Vagina (tissue), 2 donors: ENCODE measurements around the gene CNNM2. TPM values are rescaled to one million over a fixed set of nuclear protein-coding genes. Genes with fewer than 3 reads are reported as not detected.
"Not testable (repeated sequence)": the region's sequence is repeated elsewhere in the genome, so short reads cannot be mapped to it uniquely, and the experiment has no call there.

Source experiments
- DNase-seq, 2 donors: peaks; one replicate each; pipeline ENCODE4 v3.0.0-alpha.2; 2017; ENCODE audit errors: extremely low spot score in 2 of 2
- H3K27ac ChIP-seq: fragments of 200-600 bp; sonication (generic); one replicate; pipeline ENCODE4 v1.5.1; 2019
- H3K27me3 ChIP-seq: fragments of 200-600 bp; sonication (generic); one replicate; pipeline ENCODE4 v1.5.1; 2019
- H3K36me3 ChIP-seq, 2 donors: fragments of 200-600 bp; sonication (generic); one replicate each; pipeline ENCODE4 v1.5.1; 2017 to 2019
- H3K4me1 ChIP-seq: fragments of 200-600 bp; sonication (generic); one replicate; pipeline ENCODE4 v1.5.1; 2019
- H3K4me3 ChIP-seq, 2 donors: fragments of 200-600 bp; sonication (generic); 1 replicate in 1 of 2; 2 replicates in 1 of 2; pipeline ENCODE4 v1.5.1; 2016 to 2019
- H3K9me3 ChIP-seq: fragments of 200-600 bp; sonication (generic); one replicate; pipeline ENCODE4 v1.5.1; 2019
- CTCF ChIP-seq, 3 experiments: fragments of 450-650 bp in 2 of 3; fragments of 200-600 bp in 1 of 3; sonication (generic) in 1 of 3; IDR thresholded peaks; one replicate each; pipeline ENCODE4 v1.5.1; 2017 to 2019; ENCODE audit warnings: antibody characterized with exemption in 3 of 3, mild to moderate bottlenecking in 2 of 3, moderate library complexity in 2 of 3
- POLR2A ChIP-seq, 2 donors: fragments of 450-650 bp; IDR thresholded peaks; one replicate each; pipeline ENCODE4 v1.6.1; 2017; ENCODE audit warnings: antibody characterized with exemption in 2 of 2, mild to moderate bottlenecking in 2 of 2, moderate library complexity in 2 of 2
- POLR2AphosphoS5 ChIP-seq, 2 donors: sonication (generic); formaldehyde crosslinking; IDR thresholded peaks; one replicate each; pipeline ENCODE4 v1.9.0; 2017; ENCODE audit warnings: antibody characterized with exemption in 2 of 2, mild to moderate bottlenecking in 2 of 2, low read depth in 1 of 2; ENCODE audit not compliant: insufficient read depth in 1 of 2
- intact Hi-C: fragments of 100-400 bp; cut with DNase I; formaldehyde crosslinking; loops from one replicate; pipeline ENCODE4 v1.15.1; 2023
- total RNA-seq: library from RNA; depleted of rRNA; stranded (reverse); fragments of >200 nt; gene quantifications from one replicate; pipeline ENCODE4 v1.2.3, GENCODE V29; 2016

The CNNM2 gene
- total RNA-seq, 1 donor from 2014 or later = 9.6 TPM

- no peaks in the 10 kb centered on the region for H3K4me1 ChIP-seq
- no peak for DNase-seq
- H3K36me3 ChIP-seq = peaks cover 0 to 2% of the 10 kb centered on the region in 2 donors
- no peak overlapping the region for H3K27ac ChIP-seq
- intact Hi-C loops = no loop called here
- TF ChIP-seq CTCF (IDR thresholded peaks at IDR 0.05) (no peak), POLR2A (IDR thresholded peaks at IDR 0.05) (no peak), POLR2AphosphoS5 (IDR thresholded peaks at IDR 0.05; ENCODE audit: insufficient read depth in 1 of 2, low read depth in 1 of 2) (no peak)
- no peaks in the 10 kb centered on the region for H3K27me3 ChIP-seq
- no peak overlapping the region for H3K4me3 ChIP-seq
- H3K9me3 ChIP-seq = no peaks in the 10 kb centered on the region
Observed at GRCh38 chr10:103066141-103067098, 148.3 kb downstream of the CNNM2 start.

- H3K9me3 ChIP-seq, DNase-seq, H3K4me3 ChIP-seq, H3K36me3 ChIP-seq, H3K27ac ChIP-seq, H3K4me1 ChIP-seq, H3K27me3 ChIP-seq, intact Hi-C loops: not testable (repeated sequence)
Observed at GRCh38 chr10:103067099-103067477, 149.0 kb downstream of the CNNM2 start.

GRCh38 chr10:103067484-103067883 is 149.4 kb downstream of the CNNM2 start:
- TF ChIP-seq POLR2AphosphoS5 (IDR thresholded peaks at IDR 0.05; ENCODE audit: insufficient read depth in 1 of 2, low read depth in 1 of 2) = no peak
- TF ChIP-seq POLR2A (IDR thresholded peaks at IDR 0.05) = no peak
- TF ChIP-seq CTCF (IDR thresholded peaks at IDR 0.05) = no peak
- H3K27ac ChIP-seq = no peak overlapping the region
- no peak overlapping the region for H3K4me3 ChIP-seq
- no peaks in the 10 kb centered on the region for H3K27me3 ChIP-seq
- H3K4me1 ChIP-seq = no peaks in the 10 kb centered on the region
- intact Hi-C loops = no loop called here
- no peaks in the 10 kb centered on the region for H3K9me3 ChIP-seq
- H3K36me3 ChIP-seq = peaks cover 0 to 13% of the 10 kb centered on the region in 2 donors
- no peak for DNase-seq

GRCh38 chr10:103067956-103068355 is 149.9 kb downstream of the CNNM2 start:
- DNase-seq = no peak
- no peaks in the 10 kb centered on the region for H3K9me3 ChIP-seq
- intact Hi-C loops = loop anchor here (2.0 kb wide), 1 partner anchor 151 kb away; no protein-coding TSS in a partner anchor
- TF ChIP-seq CTCF (IDR thresholded peaks at IDR 0.05) = no peak
- no peak for TF ChIP-seq POLR2AphosphoS5 (IDR thresholded peaks at IDR 0.05; ENCODE audit: insufficient read depth in 1 of 2, low read depth in 1 of 2)
- TF ChIP-seq POLR2A (IDR thresholded peaks at IDR 0.05) = no peak
- H3K4me1 ChIP-seq = no peaks in the 10 kb centered on the region
- H3K27ac ChIP-seq = no peak overlapping the region
- no peaks in the 10 kb centered on the region for H3K27me3 ChIP-seq
- H3K4me3 ChIP-seq = no peak overlapping the region
- H3K36me3 ChIP-seq = peaks cover 0 to 16% of the 10 kb centered on the region in 2 donors

GRCh38 chr10:103069453-103070331 is 151.6 kb downstream of the CNNM2 start:
- H3K4me1 ChIP-seq = no peaks in the 10 kb centered on the region
- TF ChIP-seq POLR2AphosphoS5 (IDR thresholded peaks at IDR 0.05; ENCODE audit: insufficient read depth in 1 of 2, low read depth in 1 of 2) = peak in 1 of 2 donors; percentile 25
- peak; percentile 29 to 39 (median 37) for TF ChIP-seq CTCF (IDR thresholded peaks at IDR 0.05)
- TF ChIP-seq POLR2A (IDR thresholded peaks at IDR 0.05) = no peak
- no peak overlapping the region for H3K4me3 ChIP-seq
- DNase-seq = no peak
- intact Hi-C loops = loop anchor here (2.0 kb wide), 1 partner anchor 153 kb away; no protein-coding TSS in a partner anchor
- H3K27ac ChIP-seq = no peak overlapping the region
- no peaks in the 10 kb centered on the region for H3K27me3 ChIP-seq
- no peaks in the 10 kb centered on the region for H3K9me3 ChIP-seq
- peaks cover 0 to 16% of the 10 kb centered on the region in 2 donors for H3K36me3 ChIP-seq
